Measurements from ENCODE around the gene MIA3.

The MIA3 gene

GRCh38 chr1:222622765-222623164 lies 4.9 kb downstream of the MIA3 start:
- peaks cover 2% of the 10 kb centered on the region for H3K36me3 ChIP-seq

GRCh38 chr1:222623458-222623857 lies 5.6 kb downstream of the MIA3 start:
- Histone ChIP-seq H3K4me3 (ENCODE audit: low read depth, low read length) (no peak overlapping the region), H3K9me3 (ENCODE audit: severe bottlenecking) (no peaks in the 10 kb centered on the region), H3K27ac (no peak overlapping the region), H3K27me3 (ENCODE audit: insufficient read depth, low read depth, severe bottlenecking) (no peaks in the 10 kb centered on the region), H3K36me3 (peaks cover 3% of the 10 kb centered on the region)
- DNase-seq, result no peak
- TF ChIP-seq, protein P1, sequence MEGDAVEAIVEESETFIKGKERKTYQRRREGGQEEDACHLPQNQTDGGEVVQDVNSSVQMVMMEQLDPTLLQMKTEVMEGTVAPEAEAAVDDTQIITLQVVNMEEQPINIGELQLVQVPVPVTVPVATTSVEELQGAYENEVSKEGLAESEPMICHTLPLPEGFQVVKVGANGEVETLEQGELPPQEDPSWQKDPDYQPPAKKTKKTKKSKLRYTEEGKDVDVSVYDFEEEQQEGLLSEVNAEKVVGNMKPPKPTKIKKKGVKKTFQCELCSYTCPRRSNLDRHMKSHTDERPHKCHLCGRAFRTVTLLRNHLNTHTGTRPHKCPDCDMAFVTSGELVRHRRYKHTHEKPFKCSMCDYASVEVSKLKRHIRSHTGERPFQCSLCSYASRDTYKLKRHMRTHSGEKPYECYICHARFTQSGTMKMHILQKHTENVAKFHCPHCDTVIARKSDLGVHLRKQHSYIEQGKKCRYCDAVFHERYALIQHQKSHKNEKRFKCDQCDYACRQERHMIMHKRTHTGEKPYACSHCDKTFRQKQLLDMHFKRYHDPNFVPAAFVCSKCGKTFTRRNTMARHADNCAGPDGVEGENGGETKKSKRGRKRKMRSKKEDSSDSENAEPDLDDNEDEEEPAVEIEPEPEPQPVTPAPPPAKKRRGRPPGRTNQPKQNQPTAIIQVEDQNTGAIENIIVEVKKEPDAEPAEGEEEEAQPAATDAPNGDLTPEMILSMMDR (IDR thresholded peaks at IDR 0.05; ENCODE audit: low read depth, low read length), result no peak

More at GRCh38 chr1:222622765-222623164, 4.9 kb downstream of the MIA3 start:
- DNase-seq, result no peak
- no peak overlapping the region for H3K27ac ChIP-seq
- TF ChIP-seq, protein P1 (IDR thresholded peaks at IDR 0.05; ENCODE audit: low read depth, low read length), result no peak
- H3K27me3 ChIP-seq (ENCODE audit: insufficient read depth, low read depth, severe bottlenecking), result no peaks in the 10 kb centered on the region
- no peaks in the 10 kb centered on the region for H3K9me3 ChIP-seq (ENCODE audit: severe bottlenecking)
- H3K4me3 ChIP-seq (ENCODE audit: low read depth, low read length), result no peak overlapping the region

GRCh38 chr1:222624214-222624613 lies 6.3 kb downstream of the MIA3 start:
- H3K36me3 ChIP-seq, result peaks cover 3% of the 10 kb centered on the region
- no peak for DNase-seq

GRCh38 chr1:222627232-222627631 lies 9.3 kb downstream of the MIA3 start:
- Histone ChIP-seq H3K27ac (no peak overlapping the region), H3K27me3 (ENCODE audit: insufficient read depth, low read depth, severe bottlenecking) (no peaks in the 10 kb centered on the region), H3K4me3 (ENCODE audit: low read depth, low read length) (no peak overlapping the region), H3K36me3 (peaks cover 3% of the 10 kb centered on the region), H3K9me3 (ENCODE audit: severe bottlenecking) (no peaks in the 10 kb centered on the region)
- no peak for DNase-seq
- TF ChIP-seq, protein P1 (IDR thresholded peaks at IDR 0.05; ENCODE audit: low read depth, low read length), result no peak

More at GRCh38 chr1:222624214-222624613, 6.3 kb downstream of the MIA3 start:
- TF ChIP-seq, protein P1 (IDR thresholded peaks at IDR 0.05; ENCODE audit: low read depth, low read length), result no peak
- Histone ChIP-seq H3K27ac (no peak overlapping the region), H3K27me3 (ENCODE audit: insufficient read depth, low read depth, severe bottlenecking) (no peaks in the 10 kb centered on the region), H3K4me3 (ENCODE audit: low read depth, low read length) (no peak overlapping the region), H3K9me3 (ENCODE audit: severe bottlenecking) (no peaks in the 10 kb centered on the region)

GRCh38 chr1:222629921-222630535 lies 12.1 kb downstream of the MIA3 start:
- H3K36me3 ChIP-seq, result peaks cover 3% of the 10 kb centered on the region
- H3K27me3 ChIP-seq (ENCODE audit: insufficient read depth, low read depth, severe bottlenecking), result no peaks in the 10 kb centered on the region

More at GRCh38 chr1:222629921-222630535, 12.1 kb downstream of the MIA3 start:
- no peak for DNase-seq
- no peak overlapping the region for H3K27ac ChIP-seq
- H3K9me3 ChIP-seq (ENCODE audit: severe bottlenecking), result no peaks in the 10 kb centered on the region
- no peak overlapping the region for H3K4me3 ChIP-seq (ENCODE audit: low read depth, low read length)
- TF ChIP-seq, protein P1 (IDR thresholded peaks at IDR 0.05; ENCODE audit: low read depth, low read length), result no peak
